Activated naive CD8-positive, alpha-beta T cell treated with anti-CD3 and anti-CD28 coated beads, Interleukin-2, amount 10 ng/mL, durations not matched to agents 7 days and 5 days (primary cell): Measurements from ENCODE around the gene SLC30A10. TPM values are rescaled to one million over a fixed set of nuclear protein-coding genes. Genes with fewer than 3 reads are reported as not detected.
"Not testable (repeated sequence)": the region's sequence is repeated elsewhere in the genome, so short reads cannot be mapped to it uniquely, and the experiment has no call there.

Source experiments
- ATAC-seq: fragments of 150-1000 bp; cut with Tn5 transposase; one replicate; pipeline ENCODE4 v1.10.0; 2021; ENCODE audit warnings: low read depth, moderate library complexity
- POLR2A ChIA-PET: fragments of 350-600 bp; sonication (Branson Sonifier 250); formaldehyde crosslinking; loops from one replicate; lab custom pipeline; 2021; ENCODE audit warnings: antibody characterized with exemption; lab: Charles Lee
- DNase-seq: peaks from one replicate; pipeline ENCODE4 v3.0.0; 2021
- H3K27ac Mint-ChIP-seq: one replicate; pipeline ENCODE4 v1.8.0; 2022; ENCODE audit warnings: mild to moderate bottlenecking, mixed read lengths
- H3K27me3 Mint-ChIP-seq: one replicate; pipeline ENCODE4 v1.8.0; 2022; ENCODE audit warnings: mild to moderate bottlenecking, moderate library complexity, mixed read lengths
- H3K36me3 Mint-ChIP-seq: one replicate; pipeline ENCODE4 v1.8.0; 2021; ENCODE audit warnings: mild to moderate bottlenecking, mixed read lengths
- H3K4me1 Mint-ChIP-seq: one replicate; pipeline ENCODE4 v1.8.0; 2021; ENCODE audit warnings: mixed read lengths
- H3K4me3 Mint-ChIP-seq: one replicate; pipeline ENCODE4 v1.8.0; 2022; ENCODE audit warnings: mild to moderate bottlenecking, moderate library complexity, mixed read lengths
- H3K9me3 Mint-ChIP-seq: one replicate; pipeline ENCODE4 v1.8.0; 2021; ENCODE audit warnings: mixed read lengths
- total RNA-seq, 2 experiments: library from RNA; stranded (reverse); gene quantifications; one replicate each; pipeline ENCODE4 v1.2.3, GENCODE V29; 2021

Gene SLC30A10
- total RNA-seq = not detected

DNA sequence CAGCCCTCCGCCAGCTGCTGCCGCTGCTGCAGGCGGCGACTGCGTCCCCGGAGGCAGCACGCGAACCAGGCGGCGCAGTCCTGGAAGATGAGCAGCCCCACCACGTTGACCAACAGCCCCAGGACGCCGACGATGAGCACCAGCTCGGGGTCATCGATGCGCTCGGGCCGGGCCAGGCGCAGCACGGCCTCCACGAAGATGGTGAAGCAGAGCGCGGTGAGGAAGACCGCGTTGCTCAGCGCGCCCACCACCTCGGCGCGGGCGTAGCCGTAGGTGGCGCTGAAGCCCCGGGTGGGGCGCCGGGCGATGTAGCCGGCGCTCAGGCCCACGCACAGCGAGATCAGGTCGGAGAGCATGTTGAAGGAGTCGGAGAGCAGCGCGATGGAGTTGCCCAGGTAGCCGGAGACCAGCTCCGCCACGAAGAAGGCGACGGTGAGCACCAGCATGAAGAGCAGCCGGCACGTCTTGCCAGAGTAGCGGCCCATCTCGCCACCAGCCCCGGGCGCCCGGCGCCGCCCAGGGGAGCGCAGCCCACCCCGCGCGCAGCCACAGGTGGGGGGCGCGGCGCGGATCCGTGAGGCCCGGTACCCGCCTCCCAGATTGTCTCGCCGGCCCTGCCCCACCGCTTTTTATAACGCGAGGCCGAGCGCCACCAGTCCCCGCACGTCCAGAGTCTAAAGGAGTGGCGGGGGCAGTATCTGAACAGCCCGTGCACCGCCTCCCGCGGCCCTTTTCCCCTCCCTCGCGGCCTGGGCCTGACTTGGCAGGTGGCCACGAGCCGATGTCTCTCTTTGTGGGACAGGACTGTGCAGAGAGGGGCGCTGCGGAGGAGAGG is at the start of gene SLC30A10:
SLC30A10 (minus strand) TSS at position 602 of the 835 bp plus-strand sequence; CDS start at position 485, 117 bp downstream.
- peak; percentile 46 for DNase-seq
- peak; percentile 82 for ATAC-seq
- POLR2A ChIA-PET = no interaction called here
- H3K4me3 Mint-ChIP-seq = peak within 1 kb of the TSS; percentile 74
- no peak within 1 kb of the TSS for H3K27ac Mint-ChIP-seq
- peaks cover 6% of the 10 kb centered on the region for H3K4me1 Mint-ChIP-seq
- H3K9me3 Mint-ChIP-seq = no peaks in the 10 kb centered on the region
- peaks cover 1% of the 10 kb centered on the region for H3K36me3 Mint-ChIP-seq
- peaks cover 48% of the 10 kb centered on the region for H3K27me3 Mint-ChIP-seq

DNA sequence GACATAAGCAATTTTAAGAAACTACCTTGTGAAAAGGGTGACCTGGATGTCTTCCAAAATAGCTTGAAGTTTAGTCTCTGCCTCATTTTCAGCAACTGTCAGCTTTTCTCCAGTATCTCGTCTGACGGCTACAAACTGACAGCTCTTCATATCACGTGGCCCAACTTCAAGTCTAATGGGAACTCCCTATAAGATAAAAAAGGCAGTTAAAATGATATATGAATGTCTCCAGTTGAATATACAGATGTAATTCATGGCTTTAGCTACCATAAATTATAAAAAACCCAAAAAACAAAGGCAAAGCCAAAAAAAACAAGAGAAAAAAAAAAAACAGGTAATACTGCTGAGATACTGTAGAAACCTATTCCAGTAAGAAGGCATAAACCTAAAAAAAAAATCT is 44.9 kb upstream of the SLC30A10 start:
- POLR2A ChIA-PET = no interaction called here
- Mint-ChIP-seq H3K4me1 (peaks cover 3% of the 10 kb centered on the region), H3K9me3 (no peaks in the 10 kb centered on the region), H3K4me3 (no peak overlapping the region), H3K27me3 (no peaks in the 10 kb centered on the region), H3K36me3 (peaks cover 32% of the 10 kb centered on the region), H3K27ac (no peak overlapping the region)
- no peak for ATAC-seq
- no peak for DNase-seq

DNA sequence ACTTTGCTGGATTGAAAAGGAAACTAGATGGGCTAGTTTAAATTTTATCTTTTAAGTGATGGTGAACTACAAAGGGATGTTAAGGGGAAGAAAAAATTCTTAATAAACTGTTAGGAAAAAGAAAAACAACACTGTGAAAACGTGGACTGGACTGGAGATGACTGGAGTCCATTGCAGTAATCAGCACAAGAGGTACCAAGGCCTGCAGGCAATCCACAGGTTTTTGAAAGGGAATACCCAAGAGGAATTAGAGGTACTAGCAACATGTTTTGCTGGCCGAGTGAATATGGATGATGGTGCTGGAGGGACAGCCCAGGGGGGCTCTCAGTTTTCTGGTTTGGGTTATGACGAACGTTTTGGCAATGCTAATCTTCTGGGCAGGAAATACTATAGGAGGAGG is 39.0 kb upstream of the SLC30A10 start:
- H3K36me3 Mint-ChIP-seq = peaks cover 26% of the 10 kb centered on the region
- H3K4me3 Mint-ChIP-seq = no peak overlapping the region
- H3K27ac Mint-ChIP-seq = no peak overlapping the region
- H3K27me3 Mint-ChIP-seq = peaks cover 2% of the 10 kb centered on the region
- POLR2A ChIA-PET = no interaction called here
- no peaks in the 10 kb centered on the region for H3K9me3 Mint-ChIP-seq
- H3K4me1 Mint-ChIP-seq = peaks cover 14% of the 10 kb centered on the region
- DNase-seq (no peak), ATAC-seq (no peak)

DNA sequence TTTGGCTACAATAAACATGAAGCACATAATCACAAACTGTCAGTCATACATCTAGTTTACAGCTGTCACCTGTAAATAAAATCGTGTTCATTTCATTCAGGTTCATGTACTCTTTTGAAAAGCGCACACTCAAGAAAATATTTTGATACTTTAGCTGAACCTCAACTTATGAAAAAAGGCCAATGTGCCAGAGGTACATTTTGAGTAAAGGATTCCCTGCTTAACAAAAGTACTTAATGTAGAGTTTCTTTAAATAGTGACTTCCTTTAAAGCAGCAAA is 37.7 kb upstream of the SLC30A10 start:
- POLR2A ChIA-PET = no interaction called here
- Mint-ChIP-seq H3K9me3 (no peaks in the 10 kb centered on the region), H3K27ac (no peak overlapping the region), H3K27me3 (peaks cover 2% of the 10 kb centered on the region), H3K4me3 (no peak overlapping the region), H3K36me3 (peaks cover 26% of the 10 kb centered on the region), H3K4me1 (peaks cover 14% of the 10 kb centered on the region)
- ATAC-seq (no peak), DNase-seq (no peak)

DNA sequence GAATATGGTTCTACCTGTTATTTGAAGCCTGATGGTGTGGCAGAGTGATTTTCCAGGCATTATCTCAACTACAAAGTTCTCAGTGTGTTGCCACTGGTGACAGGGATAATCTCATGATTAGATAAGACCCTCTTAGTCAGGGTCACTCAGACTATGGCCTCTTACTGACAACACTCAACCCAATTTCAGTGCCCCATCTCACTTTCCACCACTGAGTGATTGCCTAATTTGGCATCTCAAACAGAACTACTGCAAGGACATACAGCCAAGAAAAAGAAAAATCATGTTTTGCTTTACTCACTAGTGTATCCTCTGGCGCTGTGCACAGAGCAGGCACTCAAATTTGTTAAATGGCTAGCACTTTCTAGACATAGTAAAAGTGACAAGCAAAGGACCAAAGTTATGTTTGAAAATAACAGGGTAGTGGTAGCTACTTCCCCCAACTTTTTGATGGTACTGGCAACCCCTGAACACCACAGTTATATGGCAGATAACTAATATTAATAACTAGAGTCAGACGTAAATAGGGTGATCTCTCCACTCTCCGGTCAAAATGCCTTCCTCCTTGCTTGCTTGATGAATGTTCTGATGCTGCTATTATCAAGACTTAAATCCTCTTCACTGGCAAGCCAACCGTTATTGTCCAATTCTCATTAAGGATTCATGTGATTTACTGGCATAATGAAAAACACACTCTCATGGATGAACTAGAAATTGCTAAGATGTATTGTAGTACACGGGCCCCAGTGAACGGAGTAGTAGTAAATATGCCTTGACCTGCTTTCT is 37.1 kb upstream of the SLC30A10 start:
- no peak for ATAC-seq
- peaks cover 2% of the 10 kb centered on the region for H3K27me3 Mint-ChIP-seq

DNA sequence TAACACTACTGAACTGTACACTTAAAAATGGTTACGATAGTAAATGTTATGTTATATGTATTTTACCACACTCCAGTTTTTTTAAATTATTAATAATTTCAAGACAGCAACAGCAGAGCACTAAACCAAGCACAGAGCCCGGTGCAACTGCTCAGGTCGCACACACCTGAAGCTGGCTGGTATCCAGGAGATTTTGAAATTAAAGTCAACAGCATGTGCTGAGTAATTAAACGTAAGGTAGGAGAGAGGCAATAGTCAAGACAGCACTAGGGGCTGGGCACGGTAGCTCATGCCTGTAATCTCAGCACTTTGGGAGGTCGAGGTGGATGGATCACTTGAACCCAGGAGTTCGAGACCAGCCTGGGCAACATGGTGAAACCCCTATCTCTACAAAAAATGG is 35.1 kb upstream of the SLC30A10 start:
- Mint-ChIP-seq H3K27ac (no peak overlapping the region), H3K27me3 (peaks cover 2% of the 10 kb centered on the region), H3K36me3 (peaks cover 15% of the 10 kb centered on the region), H3K9me3 (no peaks in the 10 kb centered on the region), H3K4me3 (no peak overlapping the region), H3K4me1 (peaks cover 13% of the 10 kb centered on the region)
- DNase-seq = no peak
- POLR2A ChIA-PET = no interaction called here
- ATAC-seq = no peak

More for the DNA sequence above, 37.1 kb upstream of the SLC30A10 start:
- Mint-ChIP-seq H3K9me3 (no peaks in the 10 kb centered on the region), H3K27ac (no peak overlapping the region), H3K36me3 (peaks cover 26% of the 10 kb centered on the region), H3K4me1 (peaks cover 14% of the 10 kb centered on the region), H3K4me3 (no peak overlapping the region)
- DNase-seq = no peak
- POLR2A ChIA-PET = no interaction called here

DNA sequence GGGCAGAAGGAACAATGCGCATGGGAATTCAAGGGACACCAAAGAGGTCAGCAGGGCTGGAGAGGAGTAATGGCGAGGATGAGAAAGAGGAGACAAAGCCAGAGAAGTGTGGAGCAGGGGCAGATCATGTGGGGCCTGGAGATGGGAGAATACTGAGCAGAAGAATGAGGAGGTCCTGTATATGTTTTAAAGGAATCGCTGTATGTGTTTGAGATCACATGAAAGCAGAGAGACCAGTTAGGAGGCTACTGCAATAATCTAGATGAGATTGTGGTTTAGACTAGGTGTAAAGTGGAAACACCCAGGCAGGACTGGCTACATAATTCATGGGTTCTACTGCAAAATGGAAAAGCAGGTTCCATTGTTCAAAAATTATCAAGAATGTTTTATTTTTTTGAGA is 33.3 kb upstream of the SLC30A10 start:
- POLR2A ChIA-PET = no interaction called here
- H3K4me1 Mint-ChIP-seq = no peaks in the 10 kb centered on the region
- H3K27ac Mint-ChIP-seq = no peak overlapping the region
- ATAC-seq (peak; percentile 34), DNase-seq (no peak)
- H3K4me3 Mint-ChIP-seq = no peak overlapping the region
- peaks cover 2% of the 10 kb centered on the region for H3K27me3 Mint-ChIP-seq
- H3K9me3 Mint-ChIP-seq = no peaks in the 10 kb centered on the region
- H3K36me3 Mint-ChIP-seq = no peaks in the 10 kb centered on the region

DNA sequence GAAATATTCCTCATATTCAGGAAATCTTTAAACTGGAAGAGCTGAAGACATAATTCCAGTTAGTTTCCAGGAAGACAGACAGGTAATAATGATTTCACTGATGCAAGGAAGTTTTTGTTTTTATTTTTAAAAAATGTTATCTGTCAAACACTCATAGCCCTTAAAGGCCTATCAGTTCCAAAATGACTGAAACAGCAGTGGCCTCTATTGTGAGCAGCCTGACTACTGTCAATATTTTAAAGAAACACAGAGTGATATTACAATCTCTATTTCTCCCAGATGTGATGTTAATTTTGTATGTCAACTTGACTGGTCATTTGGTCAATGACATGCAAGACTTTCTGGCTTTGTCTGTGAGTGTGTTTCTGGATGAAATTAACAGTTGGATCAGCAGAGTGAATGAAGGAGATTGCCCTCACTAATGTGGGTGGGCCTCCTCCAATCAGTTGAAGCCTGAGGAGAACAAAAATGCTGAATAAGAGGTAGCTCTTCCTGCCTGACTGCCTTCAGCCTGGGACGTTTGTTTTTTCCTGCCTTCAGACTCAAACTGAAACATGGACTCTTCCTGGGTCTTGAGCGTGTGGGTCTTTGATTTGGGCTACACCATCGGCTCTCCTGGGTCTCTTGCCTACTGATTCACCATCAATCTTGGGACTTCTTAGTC is 31.3 kb upstream of the SLC30A10 start:
- Mint-ChIP-seq H3K27me3 (peaks cover 4% of the 10 kb centered on the region), H3K27ac (no peak overlapping the region), H3K9me3 (no peaks in the 10 kb centered on the region), H3K4me3 (no peak overlapping the region), H3K4me1 (no peaks in the 10 kb centered on the region), H3K36me3 (no peaks in the 10 kb centered on the region)
- POLR2A ChIA-PET = no interaction called here
- DNase-seq (no peak), ATAC-seq (peak; percentile 71)

DNA sequence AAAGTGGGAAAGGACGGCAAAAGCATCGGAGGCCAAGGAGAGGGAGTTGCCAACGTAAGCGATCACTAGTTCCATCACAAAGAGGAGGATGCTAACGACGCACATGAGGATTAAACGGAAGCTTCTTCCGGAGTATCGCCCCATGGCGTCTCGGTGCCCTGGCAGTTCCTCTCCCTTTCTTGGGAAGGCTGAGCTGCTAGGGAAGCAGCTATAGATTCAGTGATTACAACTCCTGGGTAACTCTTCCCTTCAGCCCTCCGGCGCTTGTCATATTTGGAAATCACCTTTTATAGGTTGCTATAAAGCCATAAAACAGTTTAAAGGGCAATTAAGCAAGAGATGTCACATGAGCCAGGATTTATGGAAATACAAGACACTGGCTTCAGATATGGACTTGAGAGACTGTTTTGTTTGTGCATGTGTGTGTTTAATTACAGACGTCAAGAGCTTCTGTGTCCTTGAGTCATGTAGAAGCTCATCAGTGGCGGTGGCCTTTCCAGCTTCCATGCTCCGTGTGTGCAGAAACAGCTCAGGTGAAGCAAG is 30.6 kb upstream of the SLC30A10 start:
- DNase-seq (no peak), ATAC-seq (no peak)
- Mint-ChIP-seq H3K27ac (no peak overlapping the region), H3K27me3 (peaks cover 2% of the 10 kb centered on the region), H3K4me3 (no peak overlapping the region), H3K4me1 (no peaks in the 10 kb centered on the region), H3K9me3 (no peaks in the 10 kb centered on the region), H3K36me3 (no peaks in the 10 kb centered on the region)
- POLR2A ChIA-PET = no interaction called here

DNA sequence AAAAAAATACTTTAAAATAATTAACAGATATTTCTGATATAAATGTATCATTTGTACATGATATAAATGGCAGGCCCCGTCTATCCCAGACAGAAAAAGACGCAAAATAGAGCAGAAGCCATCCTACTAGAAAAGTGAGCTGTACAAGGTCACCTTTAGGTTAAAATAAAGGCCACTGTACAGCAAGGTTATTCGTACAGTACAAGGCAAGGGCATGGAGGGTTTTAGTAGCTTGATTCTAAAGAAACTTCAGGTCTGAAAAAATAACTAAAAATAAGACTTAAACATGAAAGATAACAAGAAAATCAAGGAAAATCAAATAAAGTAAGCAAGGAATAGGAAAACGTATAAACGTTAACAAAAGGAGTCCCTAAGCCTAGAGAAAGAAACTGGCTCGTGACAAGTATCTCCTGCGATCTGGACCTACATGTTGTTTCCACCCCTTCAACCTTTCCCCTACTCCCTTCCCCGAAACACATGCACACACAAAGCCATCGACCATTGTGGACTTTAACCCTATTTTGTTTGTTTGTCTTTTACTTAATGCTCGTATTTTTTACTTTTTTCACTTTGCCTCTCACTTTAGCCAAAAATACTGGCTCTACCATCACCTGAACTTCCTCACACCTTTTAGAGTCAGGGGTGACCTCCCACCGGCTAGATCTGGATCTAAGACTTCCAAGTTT is 26.5 kb upstream of the SLC30A10 start:
- POLR2A ChIA-PET = no interaction called here
- ATAC-seq = no peak

DNA sequence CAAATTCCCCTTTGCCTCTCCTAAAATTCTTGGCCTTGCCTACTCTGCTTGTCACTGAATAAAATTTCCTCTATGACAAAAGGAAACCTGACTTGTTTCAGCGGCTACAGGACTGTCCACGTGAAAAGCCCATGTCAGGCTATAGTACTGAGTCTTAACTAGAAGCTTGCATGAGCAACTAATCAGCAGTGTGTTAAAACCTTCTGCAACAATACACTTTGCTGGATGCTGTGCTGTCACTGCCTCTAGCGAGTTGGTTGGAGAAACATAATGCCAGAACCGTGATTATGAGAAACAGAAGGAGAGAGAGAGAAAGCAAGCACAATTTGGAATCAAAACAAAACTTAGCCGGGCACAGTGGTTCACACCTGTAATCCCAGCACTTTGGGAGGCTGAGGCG is 25.7 kb upstream of the SLC30A10 start:
- Mint-ChIP-seq H3K9me3 (no peaks in the 10 kb centered on the region), H3K27ac (no peak overlapping the region), H3K4me3 (no peak overlapping the region), H3K36me3 (no peaks in the 10 kb centered on the region), H3K27me3 (peaks cover 2% of the 10 kb centered on the region), H3K4me1 (no peaks in the 10 kb centered on the region)
- no peak for ATAC-seq
- no peak for DNase-seq
- POLR2A ChIA-PET = no interaction called here

More for the DNA sequence above, 26.5 kb upstream of the SLC30A10 start:
- Mint-ChIP-seq H3K36me3 (no peaks in the 10 kb centered on the region), H3K4me3 (no peak overlapping the region), H3K4me1 (no peaks in the 10 kb centered on the region), H3K27me3 (peaks cover 2% of the 10 kb centered on the region), H3K9me3 (no peaks in the 10 kb centered on the region), H3K27ac (no peak overlapping the region)
- no peak for DNase-seq

DNA sequence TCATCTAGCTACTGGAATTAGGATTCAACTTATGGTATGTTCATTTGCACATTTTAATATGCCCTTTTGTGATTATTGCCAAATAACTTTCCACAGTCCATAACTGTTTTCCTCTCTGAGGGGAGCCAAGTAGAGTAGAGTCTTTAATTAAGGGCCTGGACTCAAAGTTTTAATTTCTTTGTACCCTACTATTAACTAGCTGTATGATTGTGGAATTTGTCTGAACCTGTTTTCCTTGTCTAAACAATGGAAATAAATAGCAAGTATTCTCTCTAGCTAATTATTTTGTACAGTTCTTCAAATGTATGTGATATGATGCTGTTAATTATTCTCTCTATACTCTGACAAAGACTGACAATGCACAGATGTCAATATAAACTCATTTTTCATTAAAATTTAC is 24.0 kb upstream of the SLC30A10 start:
- POLR2A ChIA-PET = no interaction called here
- ATAC-seq = no peak
- Mint-ChIP-seq H3K36me3 (no peaks in the 10 kb centered on the region), H3K4me1 (no peaks in the 10 kb centered on the region), H3K9me3 (no peaks in the 10 kb centered on the region), H3K4me3 (no peak overlapping the region), H3K27ac (no peak overlapping the region), H3K27me3 (peaks cover 2% of the 10 kb centered on the region)
- DNase-seq = no peak

DNA sequence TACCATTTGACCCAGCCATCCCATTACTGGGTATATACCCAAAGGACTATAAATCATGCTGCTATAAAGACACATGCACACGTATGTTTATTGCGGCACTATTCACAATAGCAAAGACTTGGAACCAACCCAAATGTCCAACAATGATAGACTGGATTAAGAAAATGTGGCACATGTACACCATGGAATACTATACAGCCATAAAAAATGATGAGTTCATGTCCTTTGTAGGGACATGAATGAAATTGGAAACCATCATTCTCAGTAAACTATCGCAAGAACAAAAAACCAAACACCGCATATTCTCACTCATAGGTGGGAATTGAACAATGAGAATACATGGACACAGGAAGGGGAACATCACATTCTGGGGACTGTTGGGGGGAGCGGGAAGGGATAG is 20.9 kb upstream of the SLC30A10 start:
- ATAC-seq, H3K4me1 Mint-ChIP-seq, H3K27ac Mint-ChIP-seq, H3K4me3 Mint-ChIP-seq, H3K27me3 Mint-ChIP-seq, H3K36me3 Mint-ChIP-seq, DNase-seq, H3K9me3 Mint-ChIP-seq, POLR2A ChIA-PET: not testable (repeated sequence)
